A673 (cell line): ENCODE data around the gene CAPN6.

Experiments used
- EZH2 ChIP-seq: fragments of 200-600 bp; sonication (generic); IDR thresholded peaks from 2 replicates; pipeline ENCODE4 v1.6.1; 2017; ENCODE audit warnings: borderline replicate concordance, low read depth, mild to moderate bottlenecking, mixed read lengths, antibody characterized with exemption, low read length; ENCODE audit not compliant: poor library complexity, severe bottlenecking
- TF ChIP-seq, protein P1 (sequence below): fragments of 300-800, 200-600 bp; sonication (generic); conservative IDR thresholded peaks from 2 replicates; pipeline ENCODE4 v1.5.1; 2017; ENCODE audit warnings: low read depth, mild to moderate bottlenecking, antibody characterized with exemption, low read length, moderate library complexity, mixed read lengths

GRCh38 chrX:111282139-111282538 lies 11.9 kb upstream of the CAPN6 start:
- TF ChIP-seq, protein P1, sequence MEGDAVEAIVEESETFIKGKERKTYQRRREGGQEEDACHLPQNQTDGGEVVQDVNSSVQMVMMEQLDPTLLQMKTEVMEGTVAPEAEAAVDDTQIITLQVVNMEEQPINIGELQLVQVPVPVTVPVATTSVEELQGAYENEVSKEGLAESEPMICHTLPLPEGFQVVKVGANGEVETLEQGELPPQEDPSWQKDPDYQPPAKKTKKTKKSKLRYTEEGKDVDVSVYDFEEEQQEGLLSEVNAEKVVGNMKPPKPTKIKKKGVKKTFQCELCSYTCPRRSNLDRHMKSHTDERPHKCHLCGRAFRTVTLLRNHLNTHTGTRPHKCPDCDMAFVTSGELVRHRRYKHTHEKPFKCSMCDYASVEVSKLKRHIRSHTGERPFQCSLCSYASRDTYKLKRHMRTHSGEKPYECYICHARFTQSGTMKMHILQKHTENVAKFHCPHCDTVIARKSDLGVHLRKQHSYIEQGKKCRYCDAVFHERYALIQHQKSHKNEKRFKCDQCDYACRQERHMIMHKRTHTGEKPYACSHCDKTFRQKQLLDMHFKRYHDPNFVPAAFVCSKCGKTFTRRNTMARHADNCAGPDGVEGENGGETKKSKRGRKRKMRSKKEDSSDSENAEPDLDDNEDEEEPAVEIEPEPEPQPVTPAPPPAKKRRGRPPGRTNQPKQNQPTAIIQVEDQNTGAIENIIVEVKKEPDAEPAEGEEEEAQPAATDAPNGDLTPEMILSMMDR = no peak
- TF ChIP-seq EZH2 = no peak
